Activated naive CD4-positive, alpha-beta T cell treated with anti-CD3 and anti-CD28 coated beads for 36 hours (primary cell): Measurements from ENCODE around the gene KRTAP5-6. TPM values are rescaled to one million over a fixed set of nuclear protein-coding genes. Genes with fewer than 3 reads are reported as not detected.

Source experiments
- CTCF ChIA-PET: fragments of 350-600 bp; sonication (Branson Sonifier 250); formaldehyde crosslinking; loops from one replicate; lab custom pipeline; 2021; ENCODE audit warnings: antibody characterized with exemption; lab: Charles Lee
- DNase-seq: peaks from one replicate; pipeline ENCODE4 v3.0.0-alpha.2; 2020
- H3K27ac Mint-ChIP-seq: one replicate; pipeline ENCODE4 v1.8.0; 2021; ENCODE audit warnings: mild to moderate bottlenecking, mixed read lengths
- H3K27me3 Mint-ChIP-seq: one replicate; pipeline ENCODE4 v1.8.0; 2021; ENCODE audit warnings: low read depth, mixed read lengths
- H3K36me3 Mint-ChIP-seq: one replicate; pipeline ENCODE4 v1.8.0; 2021; ENCODE audit warnings: low read depth, mixed read lengths
- H3K4me1 Mint-ChIP-seq: one replicate; pipeline ENCODE4 v1.8.0; 2021; ENCODE audit warnings: low read depth, mixed read lengths
- H3K4me3 Mint-ChIP-seq: one replicate; pipeline ENCODE4 v1.8.0; 2021; ENCODE audit warnings: mild to moderate bottlenecking, moderate library complexity, mixed read lengths
- H3K9me3 Mint-ChIP-seq: one replicate; pipeline ENCODE4 v1.8.0; 2021; ENCODE audit warnings: mixed read lengths
- intact Hi-C: fragments of 100-400 bp; cut with micrococcal nuclease; formaldehyde crosslinking; loops from one replicate; pipeline ENCODE4 v1.15.1; 2023
- total RNA-seq, 2 experiments: library from RNA; stranded (reverse); gene quantifications; one replicate each; pipeline ENCODE4 v1.2.3, GENCODE V29; 2021

Gene KRTAP5-6, protein sequence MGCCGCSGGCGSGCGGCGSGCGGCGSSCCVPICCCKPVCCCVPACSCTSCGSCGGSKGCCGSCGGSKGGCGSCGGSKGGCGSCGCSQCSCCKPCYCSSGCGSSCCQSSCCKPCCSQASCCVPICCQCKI
- not detected for total RNA-seq

DNA sequence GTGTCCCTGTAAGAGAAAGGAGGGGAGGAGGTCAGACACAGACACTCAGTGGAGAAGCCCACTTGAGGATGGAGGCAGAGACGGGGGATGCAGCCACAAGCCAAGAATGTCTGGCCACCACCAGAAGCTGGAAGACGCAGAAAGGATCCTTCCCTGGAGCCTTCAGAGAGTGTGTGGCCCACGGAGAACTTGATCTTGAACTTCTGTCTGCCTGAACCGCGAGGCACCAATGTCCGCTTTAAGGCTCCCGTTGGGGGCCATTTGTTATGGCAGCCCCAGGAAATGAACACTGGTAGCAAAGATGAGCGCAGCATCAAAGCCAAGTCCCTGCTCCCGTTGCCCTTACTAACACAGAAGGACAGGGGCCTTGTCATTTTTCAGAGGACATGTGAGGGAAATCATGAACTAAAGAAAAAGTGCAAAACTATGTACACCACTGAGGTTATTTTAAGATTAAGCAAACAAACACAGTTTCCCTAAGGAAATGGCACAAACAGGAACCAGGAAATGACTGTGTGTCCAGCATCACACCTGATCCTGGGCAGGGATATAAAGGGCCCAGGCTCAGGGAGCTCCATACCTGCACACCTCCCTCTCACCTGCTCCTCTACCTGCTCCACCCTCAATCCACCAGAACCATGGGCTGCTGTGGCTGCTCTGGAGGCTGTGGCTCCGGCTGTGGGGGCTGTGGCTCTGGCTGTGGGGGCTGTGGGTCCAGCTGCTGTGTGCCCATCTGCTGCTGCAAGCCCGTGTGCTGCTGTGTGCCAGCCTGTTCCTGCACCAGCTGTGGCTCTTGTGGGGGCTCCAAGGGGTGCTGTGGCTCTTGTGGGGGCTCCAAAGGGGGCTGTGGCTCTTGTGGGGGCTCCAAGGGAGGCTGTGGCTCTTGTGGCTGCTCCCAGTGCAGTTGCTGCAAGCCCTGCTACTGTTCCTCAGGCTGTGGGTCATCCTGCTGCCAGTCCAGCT, at the start of gene KRTAP5-6:
Gene KRTAP5-6, plus strand, starts transcription at position 588 of the 963 bp plus-strand sequence. Its CDS starts 51 bp downstream, at position 639.
- no peaks in the 10 kb centered on the region for H3K36me3 Mint-ChIP-seq
- H3K9me3 Mint-ChIP-seq, result peaks cover 6% of the 10 kb centered on the region
- no peak within 1 kb of the TSS for H3K27ac Mint-ChIP-seq
- CTCF ChIA-PET, result interaction anchor here (1.2 to 2.7 kb wide), 2 partner anchors 44 to 136 kb away, joined by 4 to 10 read pairs; no protein-coding TSS in a partner anchor
- DNase-seq, result no peak
- no peaks in the 10 kb centered on the region for H3K27me3 Mint-ChIP-seq
- H3K4me1 Mint-ChIP-seq, result peaks cover 15% of the 10 kb centered on the region
- intact Hi-C loops, result loop anchor here (10.0 kb wide), 1 partner anchor 58 kb away; the partner anchor contains the start of gene IFITM10
- H3K4me3 Mint-ChIP-seq, result no peak within 1 kb of the TSS

GRCh38 chr11:1647901-1648652, 48.9 kb upstream of the KRTAP5-6 start:
- H3K27me3 Mint-ChIP-seq, result peaks cover 3% of the 10 kb centered on the region
- no peaks in the 10 kb centered on the region for H3K36me3 Mint-ChIP-seq
- intact Hi-C loops, result no loop called here
- H3K4me3 Mint-ChIP-seq, result no peak overlapping the region
- no peak for DNase-seq
- CTCF ChIA-PET, result interaction anchor here (1.2 kb wide), 1 partner anchor 46 kb away, joined by 3 read pairs; no protein-coding TSS in a partner anchor
- H3K9me3 Mint-ChIP-seq, result no peaks in the 10 kb centered on the region
- H3K4me1 Mint-ChIP-seq, result no peaks in the 10 kb centered on the region
- no peak overlapping the region for H3K27ac Mint-ChIP-seq

GRCh38 chr11:1648653-1649420, 48.2 kb upstream of the KRTAP5-6 start:
- intact Hi-C loops, result no loop called here
- no peak for DNase-seq
- H3K4me1 Mint-ChIP-seq, result no peaks in the 10 kb centered on the region
- H3K27me3 Mint-ChIP-seq, result peaks cover 4% of the 10 kb centered on the region
- no peak overlapping the region for H3K27ac Mint-ChIP-seq
- CTCF ChIA-PET, result no interaction called here
- H3K4me3 Mint-ChIP-seq, result no peak overlapping the region
- H3K9me3 Mint-ChIP-seq, result no peaks in the 10 kb centered on the region
- no peaks in the 10 kb centered on the region for H3K36me3 Mint-ChIP-seq

- Mint-ChIP-seq H3K27ac (no peak overlapping the region), H3K27me3 (peaks cover 7% of the 10 kb centered on the region), H3K4me1 (no peaks in the 10 kb centered on the region), H3K9me3 (no peaks in the 10 kb centered on the region), H3K36me3 (no peaks in the 10 kb centered on the region), H3K4me3 (no peak overlapping the region)
- intact Hi-C loops, result loop anchor here (10.0 kb wide), 1 partner anchor 495 kb away; no protein-coding TSS in a partner anchor
- CTCF ChIA-PET, result interaction anchor here (1.3 to 5.8 kb wide), 5 partner anchors 11 to 351 kb away, joined by 4 to 53 read pairs (median 6); partner anchors contain the start of gene SYT8
- DNase-seq, result no peak
Observed at GRCh38 chr11:1650034-1650917, 46.7 kb upstream of the KRTAP5-6 start.

GRCh38 chr11:1650918-1651262, 46.1 kb upstream of the KRTAP5-6 start:
- Mint-ChIP-seq H3K36me3 (no peaks in the 10 kb centered on the region), H3K4me3 (no peak overlapping the region), H3K9me3 (no peaks in the 10 kb centered on the region), H3K4me1 (no peaks in the 10 kb centered on the region), H3K27me3 (peaks cover 12% of the 10 kb centered on the region), H3K27ac (no peak overlapping the region)
- CTCF ChIA-PET, result interaction anchor here (1.6 to 5.8 kb wide), 3 partner anchors 43 to 350 kb away, joined by 6 to 53 read pairs (median 32); partner anchors contain the start of gene SYT8
- DNase-seq, result no peak
- intact Hi-C loops, result loop anchor here (10.0 kb wide), 1 partner anchor 494 kb away; no protein-coding TSS in a partner anchor

DNA sequence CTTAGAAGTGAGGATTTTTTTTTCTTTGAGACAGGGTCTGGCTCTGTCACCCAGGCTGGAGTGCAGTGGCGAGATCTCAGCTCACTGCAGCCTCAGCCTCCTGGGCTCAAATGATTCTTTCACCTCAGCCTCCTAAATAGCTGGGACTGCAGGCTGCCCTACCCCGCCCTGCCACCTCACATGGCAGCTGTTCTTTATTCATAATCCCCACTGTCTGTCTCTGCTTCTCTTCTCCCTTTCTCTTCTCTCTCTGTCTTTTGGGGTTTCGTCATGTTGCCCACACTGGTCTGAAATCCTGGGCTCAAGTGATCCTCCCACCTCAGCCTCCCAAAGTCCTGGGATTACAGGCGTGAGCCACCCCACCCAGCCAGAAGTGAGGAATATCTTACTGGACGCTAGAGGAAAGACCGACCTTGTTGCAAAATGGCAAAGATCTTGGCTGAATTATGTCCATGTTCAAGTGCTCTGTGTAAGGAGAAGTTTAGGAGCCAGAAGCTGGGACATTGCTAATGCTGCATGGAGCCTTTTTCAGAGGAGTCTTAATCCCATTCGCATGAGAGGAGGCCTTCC, 45.5 kb upstream of the KRTAP5-6 start:
- H3K9me3 Mint-ChIP-seq, result no peaks in the 10 kb centered on the region
- H3K4me1 Mint-ChIP-seq, result no peaks in the 10 kb centered on the region
- no peak overlapping the region for H3K4me3 Mint-ChIP-seq
- no peak overlapping the region for H3K27ac Mint-ChIP-seq
- no peaks in the 10 kb centered on the region for H3K36me3 Mint-ChIP-seq
- CTCF ChIA-PET, result interaction anchor here (1.6 to 5.8 kb wide), 6 partner anchors 28 to 349 kb away, joined by 3 to 53 read pairs (median 9); partner anchors contain the start of gene SYT8
- peaks cover 12% of the 10 kb centered on the region for H3K27me3 Mint-ChIP-seq
- intact Hi-C loops, result loop anchor here (10.0 kb wide), 1 partner anchor 493 kb away; no protein-coding TSS in a partner anchor
- DNase-seq, result no peak

DNA sequence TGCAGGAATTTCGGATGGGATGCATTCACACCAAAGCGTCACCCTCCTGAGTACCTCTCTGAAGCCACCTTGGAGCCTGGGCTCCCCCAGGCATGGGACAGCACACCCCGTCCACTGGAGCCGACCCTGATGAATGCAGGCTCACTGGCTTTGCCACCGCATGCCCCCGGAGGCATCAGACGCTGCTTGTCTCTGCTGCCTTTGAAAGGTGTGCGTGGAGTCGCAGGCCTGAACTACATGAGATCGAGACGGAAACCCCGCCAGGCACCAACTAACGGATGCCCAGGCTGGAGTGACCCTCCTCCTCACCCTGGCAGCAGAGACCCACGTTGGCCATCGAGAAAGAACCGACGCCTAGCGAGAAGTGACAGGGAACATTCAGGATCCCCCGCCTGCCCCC, 45.0 kb upstream of the KRTAP5-6 start:
- Mint-ChIP-seq H3K27ac (no peak overlapping the region), H3K4me1 (no peaks in the 10 kb centered on the region), H3K27me3 (peaks cover 12% of the 10 kb centered on the region), H3K9me3 (no peaks in the 10 kb centered on the region), H3K4me3 (no peak overlapping the region), H3K36me3 (no peaks in the 10 kb centered on the region)
- intact Hi-C loops, result loop anchor here (1.0 to 10.0 kb wide), 2 partner anchors 41 to 493 kb away; no protein-coding TSS in a partner anchor
- CTCF ChIA-PET, result interaction anchor here (0.7 to 5.8 kb wide), 31 partner anchors 8 to 504 kb away, joined by 3 to 53 read pairs (median 4); partner anchors contain the start of genes KRTAP5-2 and SYT8
- DNase-seq, result no peak

DNA sequence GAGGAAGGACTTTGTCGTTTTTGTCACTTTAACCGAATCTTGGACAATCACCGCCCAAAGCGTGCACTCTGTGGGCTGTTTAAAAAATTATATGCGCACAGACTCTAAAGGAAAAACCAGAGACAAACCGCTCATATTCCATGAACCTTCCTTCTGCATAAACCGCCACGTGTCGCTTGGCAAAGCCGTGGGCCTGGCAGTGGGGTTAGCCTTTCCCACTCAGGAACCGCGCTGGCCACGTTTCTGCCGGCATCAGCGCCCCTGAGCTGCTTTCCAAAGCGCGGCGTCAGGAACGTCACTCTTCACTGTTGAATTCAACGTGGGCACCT, 44.6 kb upstream of the KRTAP5-6 start:
- H3K36me3 Mint-ChIP-seq, result no peaks in the 10 kb centered on the region
- DNase-seq, result no peak
- no peak overlapping the region for H3K27ac Mint-ChIP-seq
- intact Hi-C loops, result loop anchor here (1.0 to 10.0 kb wide), 2 partner anchors 41 to 492 kb away; no protein-coding TSS in a partner anchor
- no peaks in the 10 kb centered on the region for H3K4me1 Mint-ChIP-seq
- peaks cover 9% of the 10 kb centered on the region for H3K27me3 Mint-ChIP-seq
- no peaks in the 10 kb centered on the region for H3K9me3 Mint-ChIP-seq
- H3K4me3 Mint-ChIP-seq, result no peak overlapping the region
- CTCF ChIA-PET, result interaction anchor here (0.7 to 5.8 kb wide), 39 partner anchors 9 to 504 kb away, joined by 3 to 53 read pairs (median 4); partner anchors contain the start of genes KRTAP5-2 and SYT8

- Mint-ChIP-seq H3K9me3 (no peaks in the 10 kb centered on the region), H3K27me3 (peaks cover 9% of the 10 kb centered on the region), H3K4me3 (no peak overlapping the region), H3K27ac (no peak overlapping the region), H3K4me1 (no peaks in the 10 kb centered on the region), H3K36me3 (no peaks in the 10 kb centered on the region)
- peak; percentile 74 for DNase-seq
- intact Hi-C loops, result loop anchor here (1.0 to 10.0 kb wide), 3 partner anchors 40 to 492 kb away; no protein-coding TSS in a partner anchor
- CTCF ChIA-PET, result interaction anchor here (0.7 to 5.8 kb wide), 40 partner anchors 9 to 503 kb away, joined by 3 to 53 read pairs (median 4); partner anchors contain the start of genes KRTAP5-2 and SYT8
Observed at GRCh38 chr11:1652771-1653540, 44.0 kb upstream of the KRTAP5-6 start.
